Measurements from ENCODE around the gene PRKG1.

GRCh38 chr10:51119441-51119840 lies 45.2 kb downstream of the PRKG1 start:
- TF ChIP-seq FOXA2 (IDR thresholded peaks at IDR 0.05), result no peak
- TF ChIP-seq CTCF (IDR thresholded peaks at IDR 0.05; ENCODE audit: low read depth, low read length, missing input control), result no peak
- TF ChIP-seq GABPA (IDR thresholded peaks at IDR 0.05 in 1 of 2, conservative IDR thresholded peaks at IDR 0.05 in 1 of 2), result no peak
- TF ChIP-seq REST (IDR thresholded peaks at IDR 0.05), result no peak
- no peak for TF ChIP-seq MAX (IDR thresholded peaks at IDR 0.05)
- TF ChIP-seq EGR1 (IDR thresholded peaks at IDR 0.05; ENCODE audit: low read depth in 2 of 2), result no peak
- no peak for TF ChIP-seq YY1 (IDR thresholded peaks at IDR 0.05)
- no peak for TF ChIP-seq SP1 (IDR thresholded peaks at IDR 0.05)
